ENCODE measurements around the gene RAPGEF2.
"Not testable (repeated sequence)": the region's sequence is repeated elsewhere in the genome, so short reads cannot be mapped to it uniquely, and the experiment has no call there.

The RAPGEF2 gene

DNA sequence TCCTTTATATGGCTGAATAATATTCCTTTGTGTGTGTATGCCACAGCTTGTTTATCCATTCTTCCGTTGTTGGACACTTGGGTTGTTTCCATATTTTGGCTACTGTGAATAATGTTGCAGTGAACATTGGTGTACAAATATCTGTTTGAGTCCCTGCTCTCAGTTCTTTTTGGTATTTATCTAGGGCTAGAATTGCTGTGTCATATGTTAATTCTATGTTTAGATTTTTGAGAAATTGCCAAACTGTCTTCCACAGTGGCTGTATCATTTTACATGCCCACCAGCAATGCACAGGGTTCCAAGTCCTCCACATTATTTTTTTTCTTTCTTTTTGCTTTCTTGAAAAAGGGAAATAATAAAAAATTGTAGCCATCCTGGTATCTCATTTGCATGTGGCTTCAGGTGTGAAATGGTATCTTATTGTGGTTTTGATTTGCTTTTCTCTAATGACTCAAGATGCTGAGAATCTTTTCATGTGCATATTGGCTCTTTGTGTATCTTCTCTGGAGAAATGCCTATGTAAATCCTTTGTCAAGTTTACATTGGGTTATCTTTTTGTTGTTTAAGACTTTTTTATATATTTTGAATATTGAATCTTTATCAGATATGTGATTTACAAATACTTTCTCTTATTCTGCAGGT, 129.7 kb downstream of the RAPGEF2 start:
- no peak for DNase-seq (ENCODE audit: low read depth in 2 of 3, low spot score in 2 of 3)

DNA sequence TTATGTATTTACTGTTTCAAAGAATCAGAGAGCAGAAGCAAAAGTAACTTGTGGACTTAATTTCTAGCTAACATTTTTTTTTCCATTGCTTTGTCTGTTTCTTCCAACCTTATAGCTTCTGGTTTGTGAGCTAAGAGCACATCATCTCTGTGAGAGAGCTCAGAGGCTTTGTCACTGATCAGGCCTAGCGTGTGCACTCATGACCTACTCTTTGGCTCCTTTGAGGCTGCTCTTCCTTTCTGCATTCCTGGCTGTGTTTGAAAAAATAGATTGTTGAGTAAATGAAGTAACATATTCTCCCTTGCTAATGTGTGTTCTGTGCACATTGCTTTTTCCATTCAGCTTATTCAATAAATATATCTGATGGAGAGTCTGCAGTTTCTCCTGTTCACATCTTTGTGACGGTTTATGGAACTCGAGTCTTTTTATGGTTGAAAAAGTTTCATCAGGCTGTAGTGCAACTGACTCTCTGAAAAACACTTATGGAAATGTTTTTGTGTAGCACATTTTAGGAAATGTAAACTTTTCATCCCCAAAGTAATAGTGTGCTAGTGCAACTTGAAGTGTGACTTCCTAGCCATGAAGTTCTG, 133.0 kb downstream of the RAPGEF2 start:
- DNase-seq (ENCODE audit: low read depth in 2 of 3, low spot score in 2 of 3), result no peak

DNA sequence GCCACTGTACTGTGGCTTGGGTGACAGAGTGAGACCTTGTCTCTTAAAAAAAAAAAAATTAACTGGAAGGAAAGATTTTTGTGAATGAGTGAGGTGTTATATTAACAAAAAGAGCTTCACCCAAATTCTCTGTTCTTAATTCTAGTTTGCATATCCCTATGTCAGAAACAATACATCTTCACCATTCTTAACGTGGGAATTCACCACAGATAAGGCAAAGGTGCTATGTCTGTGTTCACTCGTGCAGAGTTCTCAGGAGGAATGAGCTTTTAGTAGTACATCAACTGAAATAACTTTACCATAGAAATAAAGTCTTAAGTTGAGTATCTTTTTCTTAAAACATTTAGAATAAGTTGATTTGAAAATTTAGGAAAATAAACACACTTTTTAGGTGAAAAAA, 135.1 kb downstream of the RAPGEF2 start:
- DNase-seq (ENCODE audit: low read depth in 2 of 3, low spot score in 2 of 3), result no peak

DNA sequence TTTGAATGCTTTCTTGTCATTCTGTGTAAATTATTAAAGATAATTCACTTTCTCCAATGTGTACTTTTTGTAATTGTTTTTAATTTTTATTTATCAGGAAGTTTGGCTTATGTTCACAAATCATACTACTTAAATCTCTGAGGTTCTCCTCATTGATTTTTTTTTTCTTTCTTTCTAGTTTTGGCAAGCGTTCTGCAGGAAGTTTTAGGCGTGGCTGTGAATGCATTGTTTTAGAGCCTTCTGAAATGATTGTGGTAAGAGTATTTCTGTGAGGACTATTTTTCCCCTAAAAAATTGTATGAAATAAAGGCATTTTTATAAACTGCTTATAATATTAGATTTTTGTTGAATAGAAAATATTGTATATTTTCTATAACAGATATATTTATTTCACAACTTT, 135.8 kb downstream of the RAPGEF2 start:
- no peak for DNase-seq (ENCODE audit: low read depth in 2 of 3, low spot score in 2 of 3)

DNA sequence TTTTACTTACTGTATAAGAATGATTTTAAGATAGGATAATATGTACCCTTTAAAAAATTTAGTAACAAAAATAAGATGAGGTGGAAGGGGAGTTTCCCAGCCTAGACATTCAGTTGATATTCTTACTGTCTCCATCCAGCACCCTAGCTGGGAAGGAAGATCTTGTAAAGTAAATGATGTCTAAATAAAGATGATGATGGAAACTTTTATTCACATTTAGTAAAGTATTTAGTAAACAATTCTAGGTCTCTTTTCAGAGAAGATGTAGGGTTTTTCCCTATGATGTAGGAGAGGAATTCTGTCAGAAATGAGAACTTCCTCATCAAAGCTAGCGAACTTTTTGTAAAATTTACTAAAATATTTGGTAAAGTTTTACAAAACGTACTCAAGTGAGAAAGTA, 136.8 kb downstream of the RAPGEF2 start:
- no peak for DNase-seq (ENCODE audit: low read depth in 2 of 3, low spot score in 2 of 3)

DNA sequence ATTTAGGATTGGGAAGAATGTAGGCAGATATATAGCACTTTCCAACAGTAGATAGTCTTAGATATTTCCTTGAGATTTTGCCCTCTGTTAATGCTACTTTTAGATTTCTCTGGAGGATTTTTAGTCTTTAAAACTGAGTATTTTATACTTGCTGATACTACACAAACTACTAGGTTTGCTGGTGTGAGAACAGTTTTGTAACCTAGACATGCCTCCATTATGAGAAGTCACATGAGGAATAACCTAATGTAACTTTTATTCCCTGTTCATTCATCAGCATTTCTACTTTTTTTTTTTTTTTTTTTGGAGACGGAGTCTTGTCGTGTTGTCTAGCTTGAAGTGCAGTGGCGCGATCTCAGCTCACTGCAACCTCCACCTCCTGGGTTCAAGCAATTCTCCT, 137.2 kb downstream of the RAPGEF2 start:
- no peak for DNase-seq (ENCODE audit: low read depth in 2 of 3, low spot score in 2 of 3)

DNA sequence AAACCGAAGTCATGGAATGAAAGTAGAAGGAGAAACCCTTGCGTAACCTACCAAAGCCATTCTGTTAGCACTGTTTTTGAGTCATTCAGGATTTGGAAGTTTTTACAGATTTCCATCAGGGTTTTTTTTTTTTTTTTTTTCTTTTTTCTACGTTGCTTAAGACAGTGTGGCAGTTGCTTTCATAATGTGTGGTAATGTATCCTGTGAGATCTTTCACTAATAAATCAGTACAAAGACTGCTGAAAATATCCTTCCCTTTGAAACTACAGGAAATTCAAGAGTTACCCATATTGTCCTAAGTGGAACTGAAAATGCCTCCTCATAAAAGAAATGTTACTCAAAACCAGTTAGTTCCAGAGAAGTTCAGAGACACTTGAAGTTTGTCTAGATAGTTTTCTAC, 137.8 kb downstream of the RAPGEF2 start:
- DNase-seq (ENCODE audit: low read depth in 2 of 3, low spot score in 2 of 3), result no peak

DNA sequence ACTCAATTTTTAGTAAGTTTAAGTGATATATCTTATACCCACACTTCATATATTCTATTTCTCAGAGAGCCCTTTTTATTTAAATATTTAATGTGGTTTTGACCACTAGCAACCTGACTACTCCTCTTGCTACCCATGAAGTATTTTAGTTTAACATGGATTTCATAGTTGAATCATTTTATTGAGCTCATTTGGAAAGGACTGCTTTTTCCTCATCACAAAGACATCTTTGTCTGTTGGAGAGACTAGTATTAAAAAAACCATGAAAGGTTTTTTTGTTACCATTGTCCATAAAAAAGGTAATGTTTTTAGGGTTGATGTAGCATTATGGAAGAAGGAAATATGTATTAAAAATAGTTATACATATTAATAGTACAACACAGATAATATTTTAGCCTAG, 139.5 kb downstream of the RAPGEF2 start:
- DNase-seq (ENCODE audit: low read depth in 2 of 3, low spot score in 2 of 3), result no peak

DNA sequence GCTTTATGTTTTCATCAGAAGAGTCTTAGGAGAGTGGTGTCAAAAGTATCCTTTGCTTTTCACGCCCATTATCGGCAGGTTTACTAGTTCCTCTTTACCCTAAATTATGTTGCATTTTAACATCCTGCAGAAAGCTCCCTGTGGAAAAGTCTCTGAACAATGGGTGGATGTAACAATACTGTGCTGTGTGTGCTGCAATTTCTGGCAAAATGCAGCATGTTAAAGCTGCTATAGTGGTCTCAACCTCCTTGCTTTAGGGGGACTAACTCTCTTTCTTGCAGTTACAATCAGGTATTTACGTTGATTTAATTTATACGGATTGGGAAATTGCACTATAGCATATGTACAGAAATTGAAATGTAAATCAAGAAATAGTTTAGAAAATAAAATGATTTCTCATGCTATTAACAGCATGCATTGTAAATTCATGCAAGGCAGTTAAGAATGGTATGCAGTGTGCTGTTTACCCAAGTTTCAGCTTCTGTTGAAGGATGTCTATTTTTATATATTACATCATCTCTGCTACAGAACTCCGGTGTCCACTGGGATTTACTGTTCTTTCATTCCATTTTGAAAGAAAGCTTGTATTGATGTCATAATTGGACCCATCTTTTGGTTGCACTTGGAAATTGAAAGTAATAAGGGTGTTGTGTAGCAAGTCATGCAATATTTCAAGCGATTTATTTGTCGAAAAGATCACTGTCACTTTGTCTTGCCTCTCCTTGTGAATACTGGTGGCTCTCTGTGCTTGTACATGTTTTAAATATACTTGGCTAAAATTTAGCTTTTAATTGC, 145.7 kb downstream of the RAPGEF2 start:
- DNase-seq (ENCODE audit: low read depth in 2 of 3, low spot score in 2 of 3), result no peak

DNA sequence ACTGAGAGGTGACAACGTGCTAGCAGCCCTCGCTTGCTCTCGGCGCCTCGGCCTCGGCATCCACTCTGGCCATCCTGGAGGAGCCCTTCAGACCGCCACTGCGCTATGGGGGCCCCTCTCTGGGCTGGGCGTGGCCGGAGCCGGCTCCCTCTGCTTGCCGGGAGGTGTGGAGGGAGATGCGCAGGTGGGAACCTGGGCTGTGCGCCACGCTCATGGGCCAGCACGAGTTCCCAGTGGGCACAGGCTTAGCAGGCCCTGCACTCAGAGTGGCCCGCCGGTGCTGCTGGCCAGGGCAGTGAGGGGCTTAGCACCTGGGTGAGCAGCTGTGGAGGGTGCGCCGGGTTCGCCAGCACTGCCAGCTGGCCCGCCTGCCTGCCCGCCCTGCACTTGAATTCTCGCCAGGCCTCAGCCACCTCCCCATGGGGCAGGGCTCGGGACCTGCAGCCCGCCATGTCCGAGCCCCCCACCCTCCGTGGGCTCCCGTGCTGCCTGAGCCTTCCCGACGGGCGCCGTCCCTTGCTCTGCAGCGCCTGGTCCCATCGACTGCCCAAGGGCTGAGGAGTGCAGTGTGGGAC, 148.0 kb downstream of the RAPGEF2 start:
- no peak for DNase-seq (ENCODE audit: low read depth in 2 of 3, low spot score in 2 of 3)

DNA sequence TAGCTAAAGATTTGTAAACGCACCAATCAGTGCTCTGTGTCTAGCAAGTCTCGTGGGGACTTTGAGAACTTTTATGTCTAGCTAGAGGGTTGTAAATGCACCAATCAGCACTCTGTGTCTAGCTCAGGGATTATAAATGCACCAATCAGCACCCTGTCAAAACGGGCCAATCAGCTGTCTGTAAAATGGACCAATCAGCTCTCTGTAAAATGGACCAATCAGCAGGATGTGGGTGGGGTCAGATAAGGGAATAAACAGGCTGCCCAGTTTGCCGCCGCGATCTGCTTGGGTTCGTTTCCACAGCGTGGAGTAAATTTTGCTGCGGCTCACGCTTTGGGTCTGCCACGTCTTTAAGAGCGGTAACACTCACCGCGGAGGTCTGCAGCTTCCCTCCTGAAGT, 148.7 kb downstream of the RAPGEF2 start:
- DNase-seq (ENCODE audit: low read depth in 2 of 3, low spot score in 2 of 3), result not testable (repeated sequence)

DNA sequence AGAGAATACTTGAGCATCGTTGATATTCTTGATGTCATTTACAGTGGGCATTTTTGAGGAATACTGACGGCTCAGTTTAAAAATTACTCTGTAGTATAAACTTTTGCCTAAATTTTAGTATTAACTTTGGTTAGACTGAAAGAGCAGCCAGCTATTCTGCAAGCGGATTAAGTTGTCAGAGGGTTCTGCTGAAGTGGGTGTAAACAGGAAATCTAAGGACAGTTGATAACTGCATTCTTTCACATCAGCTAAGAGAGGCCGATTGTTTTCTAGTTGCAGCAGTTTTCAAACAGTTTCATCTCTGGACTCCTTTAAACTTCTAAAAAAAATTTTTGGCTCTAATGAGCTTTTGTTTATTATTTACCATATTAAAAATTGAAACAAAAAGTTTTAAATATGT, 149.6 kb downstream of the RAPGEF2 start:
- no peak for DNase-seq (ENCODE audit: low read depth in 2 of 3, low spot score in 2 of 3)

DNA sequence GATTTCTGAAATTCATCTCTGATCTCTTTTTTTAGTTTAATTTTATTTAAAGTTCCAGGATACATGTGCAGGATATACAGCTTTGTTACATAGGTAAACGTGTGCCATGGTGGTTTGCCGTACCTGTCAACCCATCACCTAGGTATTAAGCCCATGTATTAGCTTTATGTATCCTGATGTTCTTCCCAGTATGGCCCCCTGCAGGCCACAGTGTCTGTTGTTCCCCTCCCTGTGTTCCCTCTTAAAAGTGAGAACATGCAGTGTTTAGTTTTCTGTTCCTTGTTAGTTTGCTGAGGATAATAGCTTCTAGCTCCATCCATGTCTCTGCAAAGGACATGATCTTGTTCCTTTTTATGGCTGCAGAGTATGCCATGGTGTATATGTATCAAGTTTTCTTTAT, 153.2 kb downstream of the RAPGEF2 start:
- DNase-seq (ENCODE audit: low read depth in 2 of 3, low spot score in 2 of 3), result no peak

DNA sequence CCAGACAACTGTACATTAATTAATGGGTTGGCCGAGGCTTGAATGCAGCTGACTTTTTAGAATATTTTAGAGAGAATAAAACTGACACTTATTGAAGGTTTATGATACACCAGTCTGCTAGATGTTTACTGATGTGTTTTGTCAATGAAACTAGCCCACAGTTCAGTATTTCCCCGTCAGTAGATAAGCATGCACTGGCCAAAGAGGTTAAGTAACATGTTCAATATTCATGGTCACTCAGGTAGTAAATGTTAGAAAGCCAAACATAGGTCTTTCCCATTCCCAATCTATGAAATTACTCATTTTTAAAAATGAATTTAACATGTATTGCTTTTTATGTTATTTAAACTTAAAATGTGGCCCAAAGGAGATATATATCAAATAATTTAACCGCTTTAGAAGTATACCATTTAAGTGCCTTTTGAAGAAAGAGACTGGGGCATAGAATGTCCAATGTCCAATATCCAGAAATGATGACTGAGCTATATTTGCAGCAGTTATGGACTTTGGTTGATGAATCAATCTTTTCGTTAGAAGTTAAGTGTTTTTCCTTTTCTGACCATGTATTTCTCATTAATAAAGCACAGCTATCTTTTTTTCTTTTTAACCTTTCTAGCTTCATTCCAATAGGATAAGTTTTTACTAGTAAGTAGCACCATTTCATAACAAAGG, 156.1 kb downstream of the RAPGEF2 start:
- no peak for DNase-seq (ENCODE audit: low read depth in 2 of 3, low spot score in 2 of 3)

DNA sequence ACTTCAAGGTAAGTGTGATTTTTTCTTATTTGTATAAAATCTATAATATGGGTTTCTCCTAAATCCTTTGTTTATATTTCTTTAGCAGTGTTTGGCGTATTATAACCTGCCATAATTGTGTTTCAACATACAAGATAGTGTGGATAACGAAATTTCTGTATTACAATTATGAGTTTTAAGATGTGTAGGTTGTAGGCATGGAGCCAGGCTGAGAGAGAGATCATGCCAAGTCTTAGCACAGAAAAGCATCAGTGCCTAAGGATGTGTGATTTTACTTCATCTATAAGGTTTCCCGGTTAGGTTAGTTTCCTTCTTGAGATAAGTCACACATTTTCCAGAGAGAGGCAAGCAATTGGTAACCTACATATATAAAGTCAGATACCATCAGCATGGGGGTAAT, 161.2 kb downstream of the RAPGEF2 start:
- DNase-seq (ENCODE audit: low read depth in 2 of 3, low spot score in 2 of 3), result no peak

DNA sequence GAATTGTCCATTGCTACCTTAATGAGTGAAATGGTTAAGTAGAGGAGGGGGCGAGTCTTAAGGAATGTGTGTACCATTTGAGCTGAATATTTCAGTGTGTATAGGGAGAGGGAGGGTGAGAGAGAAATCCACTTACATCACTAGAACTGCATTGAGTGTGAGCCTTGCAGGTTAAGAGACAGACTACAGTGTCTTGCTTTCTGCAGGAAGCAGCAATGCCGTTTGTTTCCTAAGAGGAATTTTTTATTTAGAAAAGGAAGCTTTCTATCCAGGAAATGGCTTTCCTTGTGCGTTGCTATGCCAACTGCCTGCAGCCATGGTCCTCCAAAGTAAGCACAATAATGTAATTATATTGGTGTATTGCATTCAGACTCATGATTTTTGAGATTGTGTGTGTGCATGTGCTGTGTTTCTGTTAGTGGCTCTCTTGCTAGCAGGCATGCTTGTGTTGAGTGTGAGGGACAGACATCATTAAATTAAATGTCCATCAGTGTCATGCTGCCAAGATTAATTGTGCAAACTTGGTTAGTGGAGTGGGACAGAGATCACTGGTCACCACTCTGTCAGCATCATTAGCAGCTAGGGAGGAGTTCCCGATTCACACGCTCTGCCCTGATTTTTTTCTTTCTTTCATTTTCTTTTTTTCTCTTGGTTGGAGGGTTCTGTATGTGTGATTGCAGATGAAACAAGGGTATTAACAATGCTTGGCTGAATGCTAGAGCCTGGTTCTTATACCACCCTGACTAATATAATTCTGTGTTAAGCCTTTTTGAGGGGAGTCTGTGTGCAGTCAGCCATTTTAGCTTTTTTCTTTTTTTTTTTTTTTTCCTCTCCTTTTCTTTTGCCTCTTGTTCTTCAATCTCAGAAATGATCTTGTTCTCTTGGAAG, 164.3 kb downstream of the RAPGEF2 start:
- no peak for DNase-seq (ENCODE audit: low read depth in 2 of 3, low spot score in 2 of 3)

DNA sequence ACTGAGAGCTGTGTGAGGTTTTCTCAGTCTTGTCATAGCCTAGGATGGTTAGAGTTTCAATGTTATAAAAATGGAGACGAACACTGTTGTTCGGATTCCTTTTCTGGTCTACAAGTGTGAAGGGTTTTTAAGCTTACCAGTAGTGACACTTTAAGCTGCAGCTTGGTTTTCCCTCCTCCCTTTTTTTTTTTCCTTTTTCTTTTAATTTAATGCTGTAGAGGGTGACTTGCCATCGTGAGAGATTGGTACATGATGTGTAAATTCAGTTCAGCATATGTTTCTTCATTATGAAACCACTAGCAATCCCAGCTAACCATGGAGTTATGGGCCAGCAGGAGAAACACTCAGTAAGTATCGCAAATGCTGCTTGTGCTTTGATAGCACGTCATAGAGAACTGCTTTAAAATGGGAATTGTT, 165.0 kb downstream of the RAPGEF2 start:
- DNase-seq (ENCODE audit: low read depth in 2 of 3, low spot score in 2 of 3), result no peak

DNA sequence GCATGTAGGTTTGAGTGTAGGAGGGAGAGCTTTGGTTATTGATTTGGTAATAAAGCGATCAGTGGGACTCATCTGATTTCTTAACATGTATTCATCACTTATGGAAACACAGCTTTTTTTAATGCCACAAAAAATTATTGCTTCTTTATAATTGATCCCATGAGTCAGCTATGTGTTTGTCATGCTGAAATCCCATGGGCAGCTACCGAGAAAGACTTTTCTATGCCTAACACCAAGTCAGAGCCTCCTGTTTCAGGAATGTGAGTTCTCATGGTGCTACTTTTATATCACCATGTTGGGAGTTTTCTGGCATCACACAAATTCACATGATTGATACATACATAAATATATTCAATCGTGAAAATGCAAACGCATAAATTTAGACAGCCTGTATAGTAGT, 165.7 kb downstream of the RAPGEF2 start:
- no peak for DNase-seq (ENCODE audit: low read depth in 2 of 3, low spot score in 2 of 3)

DNA sequence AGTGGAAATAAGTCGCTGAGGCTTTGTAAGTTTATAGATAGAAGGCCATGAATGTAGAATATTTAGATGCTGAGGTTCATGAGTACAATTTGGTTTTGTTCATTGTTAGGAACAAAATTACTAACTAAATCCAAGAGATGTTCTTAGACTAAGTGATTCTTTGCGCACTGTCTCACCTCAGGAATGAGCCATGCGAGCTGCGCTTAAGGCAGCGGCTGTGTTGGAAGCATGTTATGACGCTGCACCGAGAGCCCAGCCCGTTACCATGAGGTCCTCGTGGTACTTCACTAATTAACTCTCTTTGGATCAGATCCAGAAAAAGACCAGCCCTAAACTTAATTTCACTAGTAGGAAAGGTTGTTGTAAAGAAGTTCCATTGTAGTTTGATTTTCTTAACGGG, 166.2 kb downstream of the RAPGEF2 start:
- DNase-seq (ENCODE audit: low read depth in 2 of 3, low spot score in 2 of 3), result no peak

DNA sequence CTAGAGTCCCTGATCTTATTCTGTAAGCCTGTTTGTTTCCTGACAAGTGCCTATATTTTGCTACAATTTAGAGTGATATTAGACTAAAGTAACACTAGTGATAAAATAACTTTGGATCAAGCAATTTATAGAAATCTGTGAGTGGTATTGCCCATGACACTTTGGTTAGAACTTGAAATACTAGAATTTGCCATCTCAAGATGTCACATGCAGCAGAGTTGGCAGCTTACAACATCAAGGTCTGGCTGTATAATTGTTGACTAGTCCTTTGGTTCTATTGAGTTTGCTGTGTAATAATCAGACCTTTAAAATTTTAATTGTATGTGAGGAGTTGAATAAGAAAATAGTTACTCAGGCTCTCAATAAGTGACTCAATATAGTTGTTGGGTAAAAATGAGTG, 167.1 kb downstream of the RAPGEF2 start:
- DNase-seq (ENCODE audit: low read depth in 2 of 3, low spot score in 2 of 3), result no peak

DNA sequence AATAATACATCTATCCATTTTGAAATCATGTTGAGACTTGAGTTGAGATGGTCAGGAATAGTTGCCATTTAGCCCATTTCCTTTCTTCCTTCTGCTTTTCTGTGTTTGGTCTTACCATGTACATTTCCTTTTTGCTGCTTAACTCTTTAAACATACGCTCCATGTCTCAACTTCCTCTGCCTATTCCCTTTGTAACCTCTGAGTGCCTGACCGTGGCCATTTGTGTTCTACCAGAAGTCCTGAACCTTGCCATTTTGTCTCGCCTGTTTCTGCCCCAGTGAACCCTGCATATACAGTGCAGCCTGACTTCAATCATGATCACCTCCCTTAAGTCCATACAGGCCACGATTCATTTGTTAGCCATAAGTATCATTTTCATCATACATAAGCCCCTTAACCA, 169.0 kb downstream of the RAPGEF2 start:
- no peak for DNase-seq (ENCODE audit: low read depth in 2 of 3, low spot score in 2 of 3)
